CD4-positive, alpha-beta T cell treated with Interleukin-17A for 4 hours (primary cell): ENCODE measurements around the gene PCDH9.
A peak's percentile ranks its signal among the peaks of the same experiment; 100 is the strongest.

Source experiments
- DNase-seq: peaks from one replicate; pipeline ENCODE4 v3.0.0-alpha.2; 2020; ENCODE audit warnings: mixed read lengths

Gene PCDH9

GRCh38 chr13:67224148-67224846 lies 5.8 kb downstream of the PCDH9 start:
- peak; percentile 67 for DNase-seq

- no peak for DNase-seq
Measured at GRCh38 chr13:67223742-67224141, 6.4 kb downstream of the PCDH9 start.

DNA sequence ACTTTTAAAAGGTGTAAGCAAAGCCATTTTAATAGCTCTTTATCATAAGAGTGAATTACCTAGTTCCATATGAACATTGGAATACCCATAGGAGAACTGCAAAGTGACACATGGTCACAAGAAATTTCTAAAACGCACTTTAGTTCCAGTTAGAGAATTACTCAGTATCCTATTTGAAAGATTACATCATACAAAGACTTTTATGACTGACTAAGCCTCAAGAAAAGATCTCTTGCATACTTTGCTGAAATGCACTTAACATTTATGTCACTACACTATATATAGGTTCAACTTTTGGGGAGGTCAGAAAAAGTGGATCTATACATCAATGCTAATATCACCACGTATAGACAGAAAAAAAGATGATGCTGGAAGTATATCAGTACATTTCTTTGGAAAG lies 7.1 kb downstream of the PCDH9 start:
- DNase-seq = no peak

GRCh38 chr13:67221630-67222226 lies 8.4 kb downstream of the PCDH9 start:
- no peak for DNase-seq

DNA sequence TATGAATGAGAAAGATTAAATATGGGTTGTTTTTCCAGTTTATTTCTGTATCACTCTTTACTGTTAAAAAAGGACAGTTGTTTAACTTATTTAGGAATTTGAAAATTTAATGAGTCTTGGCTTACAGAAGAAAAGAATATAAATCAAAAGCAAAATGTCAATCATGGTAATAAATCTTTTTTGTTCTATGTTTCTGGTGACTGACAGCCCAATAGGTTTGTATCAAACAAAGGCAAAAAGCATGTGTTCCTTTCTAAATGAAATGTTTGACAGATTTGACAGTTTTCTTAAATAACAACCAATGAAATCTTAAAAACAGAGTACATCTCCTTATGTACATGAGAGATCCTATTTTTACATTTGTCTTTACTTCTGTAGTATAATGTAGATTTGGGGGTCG lies 11.0 kb downstream of the PCDH9 start:
- DNase-seq = no peak

- DNase-seq = no peak
Measured at GRCh38 chr13:67217880-67218279, 12.3 kb downstream of the PCDH9 start.

DNA sequence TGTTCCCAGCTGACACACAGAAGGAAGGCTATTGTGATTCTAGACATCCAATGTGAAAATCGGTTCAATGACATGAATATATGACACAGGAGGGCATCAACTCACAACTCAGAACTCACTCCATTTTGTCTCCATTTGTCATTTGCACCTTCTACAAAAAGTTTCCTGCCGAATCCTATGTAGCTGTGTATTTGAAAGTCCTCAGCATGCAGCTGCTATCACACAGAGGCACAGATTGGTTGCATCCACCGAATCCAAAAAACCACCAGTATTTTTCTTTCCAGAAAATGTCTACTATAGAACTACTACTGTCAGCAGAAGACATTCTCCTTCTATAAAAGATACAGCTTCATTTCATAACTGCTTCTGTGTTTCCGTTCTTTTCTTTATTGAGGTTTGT lies 13.3 kb downstream of the PCDH9 start:
- DNase-seq = no peak

- no peak for DNase-seq
Measured at GRCh38 chr13:67210208-67210607, 19.9 kb downstream of the PCDH9 start.

- DNase-seq = no peak
Measured at GRCh38 chr13:67208552-67208951, 21.6 kb downstream of the PCDH9 start.

- DNase-seq = no peak
Measured at GRCh38 chr13:67204764-67205163, 25.4 kb downstream of the PCDH9 start.

DNA sequence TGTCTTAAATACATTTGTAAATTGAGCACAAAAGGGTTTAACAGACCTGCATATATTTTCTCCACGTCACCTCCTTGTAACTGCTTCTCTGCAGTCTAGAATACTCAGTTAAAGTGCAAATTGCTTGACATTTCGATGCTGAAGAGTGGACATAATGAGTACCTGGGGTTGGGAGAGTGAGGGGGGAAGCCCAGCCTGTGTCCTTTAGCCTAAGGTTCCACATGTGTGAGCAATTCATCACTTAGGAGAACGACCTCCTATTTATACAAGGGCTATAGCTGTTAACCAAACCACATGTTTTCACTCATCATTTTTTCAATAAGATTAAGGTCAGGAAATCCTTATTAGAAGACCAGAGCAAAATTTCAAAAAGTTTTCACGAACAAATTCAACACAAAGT lies 29.5 kb downstream of the PCDH9 start:
- no peak for DNase-seq

GRCh38 chr13:67200183-67200582 lies 30.0 kb downstream of the PCDH9 start:
- DNase-seq = no peak

DNA sequence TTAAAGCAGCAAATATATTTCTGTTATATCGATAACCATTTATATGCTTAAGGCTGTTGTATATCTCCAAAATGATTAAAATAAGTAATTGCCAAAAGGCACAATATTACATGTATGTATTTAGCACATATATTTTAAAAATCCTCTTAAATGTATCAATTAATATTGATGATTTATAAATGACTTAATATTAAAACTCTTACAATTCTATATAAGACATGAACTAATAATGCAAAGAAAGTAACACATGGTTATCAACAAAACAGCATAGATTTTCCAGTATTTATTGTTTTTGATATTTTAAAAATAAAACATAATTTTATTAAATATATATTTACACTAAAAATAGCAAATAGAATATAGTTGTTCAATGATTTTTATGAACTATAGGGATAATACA lies 32.4 kb downstream of the PCDH9 start:
- no peak for DNase-seq

GRCh38 chr13:67193979-67194378 lies 36.2 kb downstream of the PCDH9 start:
- DNase-seq = no peak

- no peak for DNase-seq
Measured at GRCh38 chr13:67192751-67193150, 37.4 kb downstream of the PCDH9 start.

DNA sequence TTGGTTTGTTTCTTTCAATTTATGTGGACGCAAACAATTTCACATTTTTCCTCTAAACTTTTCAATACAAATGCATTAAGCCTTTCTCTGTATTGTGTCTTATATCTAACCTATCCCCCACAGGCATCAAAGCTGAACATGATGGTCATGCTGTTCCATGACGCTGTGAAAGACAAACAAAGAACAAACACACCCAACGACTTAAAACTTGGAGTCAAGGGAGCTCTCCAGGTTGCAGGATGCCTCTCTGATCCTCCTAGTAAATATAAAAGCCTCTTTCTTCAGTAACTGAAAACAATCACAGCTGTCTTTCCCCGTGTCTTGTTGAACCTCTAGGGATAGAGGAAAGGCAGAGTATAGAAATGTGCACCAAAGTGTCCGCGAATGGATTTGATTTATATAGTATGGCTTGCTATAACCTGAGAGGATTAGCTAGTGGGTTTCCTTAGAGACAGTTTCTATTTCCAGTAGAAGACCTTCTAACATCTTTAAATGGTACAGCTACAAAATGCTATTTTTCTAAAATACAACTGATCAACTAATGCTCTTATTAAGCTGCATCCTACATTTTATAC lies 43.1 kb downstream of the PCDH9 start:
- no peak for DNase-seq

- DNase-seq = no peak
Measured at GRCh38 chr13:67184247-67184646, 45.9 kb downstream of the PCDH9 start.

GRCh38 chr13:67183151-67183550 lies 47.0 kb downstream of the PCDH9 start:
- DNase-seq = no peak

GRCh38 chr13:67175836-67176459 lies 54.2 kb downstream of the PCDH9 start:
- no peak for DNase-seq

- DNase-seq = no peak
Measured at GRCh38 chr13:67168384-67168783, 61.8 kb downstream of the PCDH9 start.

DNA sequence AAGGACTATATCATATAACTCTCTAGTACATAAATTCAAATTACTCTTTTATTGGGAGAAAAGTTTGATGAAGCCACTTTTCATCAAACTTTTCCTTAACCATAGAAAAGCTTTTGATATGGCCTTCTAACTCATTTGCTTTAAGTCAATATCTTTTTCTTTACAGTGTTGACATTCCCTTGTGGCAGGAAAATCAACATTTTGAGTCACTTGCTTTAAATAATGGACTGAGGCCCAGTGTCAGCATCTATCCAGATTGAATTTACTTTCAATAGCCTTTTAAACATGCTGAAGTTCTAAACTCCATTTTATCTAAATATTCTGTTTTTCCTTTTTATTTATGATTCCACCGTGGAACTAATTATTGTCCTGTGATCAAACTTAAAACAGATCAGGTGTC lies 62.7 kb downstream of the PCDH9 start:
- no peak for DNase-seq

GRCh38 chr13:67161176-67161575 lies 69.0 kb downstream of the PCDH9 start:
- no peak for DNase-seq

DNA sequence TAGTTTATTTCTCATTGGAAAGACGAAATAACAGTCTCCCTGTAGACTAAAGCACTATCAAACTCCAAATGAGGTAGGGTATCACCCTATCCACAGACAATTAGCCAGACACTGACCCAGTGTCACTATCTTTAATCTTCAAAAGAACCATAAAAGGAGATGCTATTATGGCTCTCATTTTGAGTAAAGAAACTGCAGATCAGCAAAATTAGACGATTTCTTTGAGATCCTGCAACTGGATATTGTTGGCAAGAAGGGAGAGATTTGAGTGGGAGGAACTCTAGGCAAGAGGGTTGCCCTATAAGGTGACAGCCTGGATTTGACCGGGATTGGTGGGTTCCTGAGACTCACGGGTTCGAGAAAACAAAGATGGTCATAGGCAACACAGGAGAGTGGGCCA lies 71.2 kb downstream of the PCDH9 start:
- no peak for DNase-seq

DNA sequence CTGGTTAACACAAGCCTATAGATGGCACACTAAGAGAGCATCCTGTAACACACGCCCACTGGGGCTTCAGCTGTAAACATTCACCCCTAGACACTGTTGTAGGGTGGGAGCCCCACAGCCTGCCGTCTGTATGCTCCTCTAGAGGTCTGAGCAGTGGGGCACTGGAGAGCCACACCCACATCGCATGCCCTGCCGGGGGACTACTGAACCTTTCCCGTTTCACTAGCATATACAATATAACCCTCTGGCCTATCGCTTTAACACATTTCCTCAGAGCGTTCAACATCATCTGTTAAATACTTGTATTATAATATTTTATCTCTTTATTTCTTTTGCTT lies 73.4 kb downstream of the PCDH9 start:
- DNase-seq = no peak
